Retina (tissue), 1 donor: Measurements from ENCODE around the gene KAT6B.
A peak's percentile ranks its signal among the peaks of the same experiment; 100 is the strongest.

Experiments
- DNase-seq: peaks from one replicate; pipeline ENCODE4 v3.0.0-alpha.2; 2016

Gene KAT6B

DNA sequence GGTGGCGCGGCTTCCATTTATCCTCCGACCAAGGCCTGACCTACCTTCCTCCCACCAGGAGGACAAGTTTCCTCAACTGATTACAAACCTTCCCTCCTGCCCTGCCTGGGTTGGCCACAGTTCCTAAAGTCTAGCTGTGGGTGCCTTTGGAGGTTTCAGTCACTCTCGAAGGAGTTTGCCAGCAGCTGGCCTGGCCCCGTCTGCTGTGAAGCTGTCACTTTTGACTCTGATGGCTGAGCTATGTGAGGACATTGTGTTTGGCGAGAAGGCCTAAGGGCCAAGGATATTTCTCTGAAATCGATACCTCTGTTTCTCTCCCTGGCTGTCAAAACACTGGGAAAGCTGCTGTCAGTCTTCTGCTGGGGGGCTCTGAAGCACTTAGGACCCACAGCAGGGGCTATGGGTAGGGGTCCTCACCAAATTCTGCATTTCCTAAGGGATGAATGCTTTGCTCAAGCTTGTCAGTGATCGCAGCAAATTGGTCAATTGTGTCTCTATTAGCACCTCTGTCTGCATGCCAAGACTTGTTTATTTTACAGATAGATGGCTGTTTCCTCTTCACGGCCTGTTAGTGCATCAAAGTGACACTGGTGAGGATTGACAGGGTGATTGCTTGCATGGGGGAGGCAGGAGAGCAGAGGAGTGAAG, 253.2 kb downstream of the KAT6B start:
- DNase-seq = peak; percentile 53

DNA sequence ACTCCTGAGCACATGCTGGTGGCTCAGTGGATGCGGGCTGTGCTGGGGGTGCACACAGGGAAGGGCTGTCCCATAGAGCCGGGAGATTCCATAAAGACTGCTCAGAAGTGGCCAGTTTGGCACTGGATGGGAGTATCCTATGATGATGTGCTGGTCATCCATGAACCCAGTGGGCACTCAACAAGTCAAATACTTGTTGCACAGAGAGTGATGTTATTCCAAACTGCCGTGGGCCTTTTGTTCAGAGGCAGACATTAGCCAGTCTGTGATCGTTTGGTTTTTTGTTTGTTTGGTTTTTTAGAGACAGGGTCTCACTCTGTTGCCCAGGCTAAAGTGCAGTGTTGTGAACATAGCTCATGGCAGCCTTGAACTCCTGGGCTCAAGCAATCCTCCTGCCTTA, 254.2 kb downstream of the KAT6B start:
- DNase-seq = no peak

DNA sequence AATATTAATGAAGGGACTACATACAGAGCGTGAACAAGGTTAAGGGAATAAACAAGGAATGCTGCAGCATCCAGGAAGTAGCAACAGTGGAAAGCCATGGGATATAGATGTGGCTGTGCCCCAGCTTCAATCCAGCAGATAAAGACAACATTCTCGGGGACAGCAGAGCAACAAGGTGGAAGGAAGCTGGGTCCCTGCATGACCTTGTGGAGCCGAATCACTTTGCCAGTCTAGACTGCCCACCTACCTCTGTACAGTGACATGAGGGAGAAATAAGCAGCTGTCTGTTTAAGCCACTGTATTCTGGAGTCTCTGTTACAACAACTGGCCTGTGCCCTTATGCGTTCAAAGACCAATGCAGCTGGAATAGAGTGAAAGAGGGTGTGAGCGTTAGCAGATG, 255.0 kb downstream of the KAT6B start:
- DNase-seq = no peak
